ENCODE data around the gene PRSS23. TPM values are rescaled to one million over a fixed set of nuclear protein-coding genes. Genes with fewer than 3 reads are reported as not detected.
"Not testable (repeated sequence)": the region's sequence is repeated elsewhere in the genome, so short reads cannot be mapped to it uniquely, and the experiment has no call there.

PRSS23 gene
- total RNA-seq, 1 donor from 2014 or later = 37.8 TPM

GRCh38 chr11:86811637-86812321, 11.4 kb downstream of the PRSS23 start:
- H3K27me3 Mint-ChIP-seq = peaks cover 40% of the 10 kb centered on the region
- DNase-seq = no peak
- H3K4me1 Mint-ChIP-seq = peaks cover 9% of the 10 kb centered on the region

DNA sequence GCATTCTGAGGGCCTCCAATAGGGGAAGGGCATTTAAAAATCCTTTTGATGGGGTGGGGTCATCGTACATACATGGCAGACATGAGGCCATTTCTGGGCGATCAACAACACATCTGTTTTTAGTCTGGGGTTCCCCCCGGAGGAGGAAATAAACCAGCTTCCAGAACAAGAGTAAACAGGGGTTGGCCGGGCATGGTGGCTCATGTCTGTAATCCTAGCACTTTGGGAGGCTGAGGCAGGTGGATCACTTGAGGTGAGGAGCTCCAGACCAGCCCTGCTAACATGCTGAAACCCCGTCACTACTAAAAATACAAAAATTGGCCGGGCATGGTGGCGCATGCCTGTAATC, 12.0 kb downstream of the PRSS23 start:
- Mint-ChIP-seq H3K9me3 (no peaks in the 10 kb centered on the region), H3K36me3 (ENCODE audit: low read depth) (peaks cover 13% of the 10 kb centered on the region), H3K27me3 (peaks cover 38% of the 10 kb centered on the region), H3K4me1 (peaks cover 5% of the 10 kb centered on the region), H3K27ac (no peak overlapping the region), H3K4me3 (no peak overlapping the region)
- intact Hi-C loops (cut with micrococcal nuclease) = no loop called here
- DNase-seq = no peak

More at GRCh38 chr11:86811637-86812321, 11.4 kb downstream of the PRSS23 start:
- no peak overlapping the region for H3K27ac Mint-ChIP-seq
- H3K9me3 Mint-ChIP-seq = no peaks in the 10 kb centered on the region
- H3K4me3 Mint-ChIP-seq = no peak overlapping the region
- peaks cover 16% of the 10 kb centered on the region for H3K36me3 Mint-ChIP-seq (ENCODE audit: low read depth)
- intact Hi-C loops (cut with micrococcal nuclease) = no loop called here

GRCh38 chr11:86812981-86813380, 12.6 kb downstream of the PRSS23 start:
- no peak overlapping the region for H3K4me3 Mint-ChIP-seq
- peaks cover 7% of the 10 kb centered on the region for H3K4me1 Mint-ChIP-seq
- peaks cover 41% of the 10 kb centered on the region for H3K27me3 Mint-ChIP-seq
- intact Hi-C loops (cut with micrococcal nuclease) = no loop called here
- H3K9me3 Mint-ChIP-seq = no peaks in the 10 kb centered on the region
- peaks cover 9% of the 10 kb centered on the region for H3K36me3 Mint-ChIP-seq (ENCODE audit: low read depth)
- no peak overlapping the region for H3K27ac Mint-ChIP-seq
- DNase-seq = no peak

- no peak for DNase-seq
- H3K4me3 Mint-ChIP-seq = no peak overlapping the region
- H3K36me3 Mint-ChIP-seq (ENCODE audit: low read depth) = peaks cover 2% of the 10 kb centered on the region
- peaks cover 15% of the 10 kb centered on the region for H3K4me1 Mint-ChIP-seq
- intact Hi-C loops (cut with micrococcal nuclease) = loop anchor here (5.0 kb wide), 2 partner anchors 512 to 1217 kb away; partner anchors contain the start of gene HIKESHI
- H3K27me3 Mint-ChIP-seq = peaks cover 42% of the 10 kb centered on the region
- H3K9me3 Mint-ChIP-seq = no peaks in the 10 kb centered on the region
- H3K27ac Mint-ChIP-seq = no peak overlapping the region
Observed at GRCh38 chr11:86814775-86815174, 14.4 kb downstream of the PRSS23 start.

DNA sequence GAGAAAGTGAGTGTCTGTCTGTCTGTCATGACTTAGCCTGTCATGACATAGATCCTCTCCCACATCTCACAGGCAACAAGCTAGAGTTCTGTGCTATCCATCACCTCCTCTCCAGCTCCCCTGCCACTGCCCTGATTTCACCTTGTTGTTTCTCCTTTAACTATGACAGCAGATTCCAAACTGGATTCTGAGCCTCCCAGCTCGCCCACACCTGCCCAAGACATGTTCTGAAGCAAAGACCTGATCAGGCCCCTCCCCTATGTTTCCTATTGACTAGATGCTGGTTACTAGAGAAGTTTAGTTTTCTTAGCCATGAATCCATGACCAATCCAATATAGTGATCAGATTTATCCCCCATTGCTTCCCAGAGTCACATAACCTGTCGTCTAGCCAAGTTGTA, 15.4 kb downstream of the PRSS23 start:
- Mint-ChIP-seq H3K27me3 (peaks cover 39% of the 10 kb centered on the region), H3K4me3 (no peak overlapping the region), H3K4me1 (peaks cover 15% of the 10 kb centered on the region), H3K9me3 (no peaks in the 10 kb centered on the region), H3K27ac (no peak overlapping the region), H3K36me3 (ENCODE audit: low read depth) (no peaks in the 10 kb centered on the region)
- intact Hi-C loops (cut with micrococcal nuclease) = loop anchor here (5.0 kb wide), 2 partner anchors 513 to 1218 kb away; partner anchors contain the start of gene HIKESHI
- DNase-seq = no peak

DNA sequence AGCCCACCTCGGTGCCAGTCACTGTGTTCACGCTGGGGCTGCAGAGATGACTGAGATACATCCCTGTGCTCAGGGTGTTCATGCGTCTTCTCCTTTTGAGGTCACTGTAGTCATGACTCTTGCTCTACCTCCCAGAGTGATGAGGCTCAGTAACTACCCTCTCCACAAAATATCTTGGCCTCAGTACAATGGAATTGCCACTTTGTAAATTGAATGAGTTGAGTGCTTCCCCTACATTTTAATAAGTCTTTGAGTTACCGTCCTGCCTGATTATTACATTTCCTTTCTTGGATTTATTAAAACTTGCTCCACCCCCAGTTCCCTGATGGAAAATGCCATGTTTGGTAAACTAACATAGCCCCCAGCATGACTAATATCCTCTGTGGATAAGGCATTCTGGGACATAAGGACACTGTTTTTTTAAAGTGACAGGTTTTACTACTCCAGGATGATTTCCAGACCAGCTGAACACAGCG, 15.9 kb downstream of the PRSS23 start:
- Mint-ChIP-seq H3K9me3 (no peaks in the 10 kb centered on the region), H3K4me1 (peaks cover 15% of the 10 kb centered on the region), H3K27ac (no peak overlapping the region), H3K36me3 (ENCODE audit: low read depth) (no peaks in the 10 kb centered on the region), H3K27me3 (peaks cover 35% of the 10 kb centered on the region), H3K4me3 (no peak overlapping the region)
- DNase-seq = no peak
- intact Hi-C loops (cut with micrococcal nuclease) = loop anchor here (5.0 kb wide), 2 partner anchors 514 to 1219 kb away; partner anchors contain the start of gene HIKESHI

DNA sequence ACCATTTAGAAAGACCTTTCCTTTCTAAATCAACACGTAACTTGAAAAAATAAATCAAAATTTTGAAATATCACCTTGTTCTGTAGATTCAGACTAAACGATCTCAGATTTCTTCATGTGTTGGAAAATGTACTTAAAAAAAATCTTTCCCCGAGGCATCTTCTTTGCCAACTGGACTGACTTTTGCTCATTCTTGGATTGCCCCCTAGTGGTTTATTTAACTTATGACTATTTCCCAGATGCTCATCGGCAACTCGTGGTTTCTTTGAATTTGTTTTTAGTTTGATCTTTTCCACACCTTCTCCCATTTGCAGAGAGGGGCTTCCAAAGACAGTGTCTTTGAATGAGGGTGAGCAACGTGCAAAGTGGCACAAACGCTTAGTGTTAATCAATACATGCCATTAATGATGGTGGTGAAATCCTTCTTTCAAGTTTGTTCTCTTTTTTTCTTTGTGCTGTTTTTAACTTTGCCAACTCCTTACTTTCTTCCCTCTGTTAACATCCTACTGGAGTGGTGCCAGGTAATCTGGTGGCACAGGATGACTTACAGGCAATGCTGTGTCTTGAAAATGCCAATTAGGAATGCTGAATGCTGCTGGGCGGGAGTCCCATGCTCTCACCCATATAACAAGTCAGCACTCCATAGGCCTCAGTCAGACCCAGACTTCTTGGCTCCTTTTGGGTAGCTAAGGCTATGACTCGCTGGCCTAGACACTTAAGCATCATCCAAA, 18.3 kb downstream of the PRSS23 start:
- DNase-seq = peak; percentile 73

GRCh38 chr11:86824139-86824538, 23.8 kb downstream of the PRSS23 start:
- H3K36me3 Mint-ChIP-seq (ENCODE audit: low read depth); H3K4me3 Mint-ChIP-seq; DNase-seq; H3K27ac Mint-ChIP-seq; H3K9me3 Mint-ChIP-seq; H3K4me1 Mint-ChIP-seq; H3K27me3 Mint-ChIP-seq; intact Hi-C loops (cut with micrococcal nuclease): not testable (repeated sequence)

More for the DNA sequence above, 18.3 kb downstream of the PRSS23 start:
- Mint-ChIP-seq H3K4me3 (no peak overlapping the region), H3K4me1 (peaks cover 11% of the 10 kb centered on the region), H3K27me3 (peaks cover 27% of the 10 kb centered on the region), H3K36me3 (ENCODE audit: low read depth) (no peaks in the 10 kb centered on the region), H3K27ac (peak overlapping the region; percentile 17), H3K9me3 (no peaks in the 10 kb centered on the region)
- intact Hi-C loops (cut with micrococcal nuclease) = loop anchor here (1.0 to 5.0 kb wide), 7 partner anchors 16 to 1221 kb away; partner anchors contain the start of genes CCDC83 and HIKESHI

- intact Hi-C loops (cut with micrococcal nuclease); H3K9me3 Mint-ChIP-seq; H3K36me3 Mint-ChIP-seq (ENCODE audit: low read depth); DNase-seq; H3K27ac Mint-ChIP-seq; H3K4me3 Mint-ChIP-seq; H3K4me1 Mint-ChIP-seq; H3K27me3 Mint-ChIP-seq: not testable (repeated sequence)
Observed at GRCh38 chr11:86834376-86834775, 34.0 kb downstream of the PRSS23 start.

GRCh38 chr11:86844762-86845508, 44.6 kb downstream of the PRSS23 start:
- H3K9me3 Mint-ChIP-seq; H3K4me3 Mint-ChIP-seq; H3K4me1 Mint-ChIP-seq; intact Hi-C loops (cut with micrococcal nuclease); DNase-seq; H3K27ac Mint-ChIP-seq; H3K36me3 Mint-ChIP-seq (ENCODE audit: low read depth): not testable (repeated sequence)
- H3K27me3 Mint-ChIP-seq = peaks cover 21% of the 10 kb centered on the region

DNA sequence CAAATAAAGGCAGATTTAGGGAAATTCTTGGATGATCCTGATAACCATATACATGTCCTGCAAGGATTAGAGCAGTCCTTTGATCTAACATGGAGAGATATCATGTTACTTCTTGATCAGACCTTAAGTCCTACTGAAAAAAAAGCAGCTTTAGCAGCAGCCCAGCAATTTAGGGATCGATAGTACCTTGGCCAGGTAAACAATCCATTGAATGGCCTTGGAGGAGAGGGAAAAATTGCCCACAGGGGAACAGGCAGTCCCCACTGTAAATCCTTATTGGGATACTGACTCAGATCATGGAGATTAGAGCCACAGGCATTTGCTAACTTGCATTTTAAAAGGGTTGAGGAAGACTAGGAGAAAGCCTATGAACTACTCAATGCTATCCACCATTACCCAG, 47.8 kb downstream of the PRSS23 start:
- H3K4me1 Mint-ChIP-seq = no peaks in the 10 kb centered on the region
- H3K9me3 Mint-ChIP-seq = no peaks in the 10 kb centered on the region
- H3K36me3 Mint-ChIP-seq (ENCODE audit: low read depth) = no peaks in the 10 kb centered on the region
- no peak overlapping the region for H3K27ac Mint-ChIP-seq
- DNase-seq = no peak
- H3K27me3 Mint-ChIP-seq = peaks cover 5% of the 10 kb centered on the region
- H3K4me3 Mint-ChIP-seq = no peak overlapping the region
- intact Hi-C loops (cut with micrococcal nuclease) = no loop called here

GRCh38 chr11:86849679-86850078, 49.3 kb downstream of the PRSS23 start:
- DNase-seq = no peak
- intact Hi-C loops (cut with micrococcal nuclease) = no loop called here

More at GRCh38 chr11:86849679-86850078, 49.3 kb downstream of the PRSS23 start:
- Mint-ChIP-seq H3K27ac (no peak overlapping the region), H3K36me3 (ENCODE audit: low read depth) (no peaks in the 10 kb centered on the region), H3K4me3 (no peak overlapping the region), H3K9me3 (no peaks in the 10 kb centered on the region), H3K27me3 (peaks cover 7% of the 10 kb centered on the region), H3K4me1 (no peaks in the 10 kb centered on the region)
